NOMO-1 (cell line): ENCODE results near the gene PARL.

Experiments used
- DNase-seq, 2 experiments: peaks; one replicate each; lab custom pipeline; 2025; ENCODE audit not compliant: unreplicated experiment in 2 of 2; lab: John Stamatoyannopoulos, UW

PARL gene

GRCh38 chr3:183906234-183906921 is 21.7 kb upstream of the PARL start:
- DNase-seq, result no peak

GRCh38 chr3:183904833-183905780 is 20.4 kb upstream of the PARL start:
- DNase-seq, result no peak

GRCh38 chr3:183898028-183898431 is 13.3 kb upstream of the PARL start:
- no peak for DNase-seq

DNA sequence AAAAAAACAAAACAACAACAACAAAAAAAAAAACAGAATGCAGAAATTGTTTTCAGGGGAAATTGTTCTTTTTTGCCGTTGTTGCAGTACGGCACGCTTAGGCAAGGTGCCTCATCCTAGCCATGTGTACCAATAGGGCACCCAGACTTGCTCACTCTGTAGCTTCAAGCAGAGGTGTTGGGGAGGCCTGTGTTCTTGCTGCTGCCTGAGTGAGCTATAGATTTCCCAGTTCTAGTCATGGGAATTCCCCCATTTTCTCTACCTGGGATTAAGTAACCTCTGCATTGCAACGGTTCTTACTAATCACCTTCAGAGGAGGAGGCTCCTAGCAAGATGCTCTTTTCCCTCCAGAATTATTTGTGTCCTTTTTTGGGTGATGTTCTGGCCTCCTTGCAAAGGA is 12.9 kb upstream of the PARL start:
- DNase-seq, result no peak

DNA sequence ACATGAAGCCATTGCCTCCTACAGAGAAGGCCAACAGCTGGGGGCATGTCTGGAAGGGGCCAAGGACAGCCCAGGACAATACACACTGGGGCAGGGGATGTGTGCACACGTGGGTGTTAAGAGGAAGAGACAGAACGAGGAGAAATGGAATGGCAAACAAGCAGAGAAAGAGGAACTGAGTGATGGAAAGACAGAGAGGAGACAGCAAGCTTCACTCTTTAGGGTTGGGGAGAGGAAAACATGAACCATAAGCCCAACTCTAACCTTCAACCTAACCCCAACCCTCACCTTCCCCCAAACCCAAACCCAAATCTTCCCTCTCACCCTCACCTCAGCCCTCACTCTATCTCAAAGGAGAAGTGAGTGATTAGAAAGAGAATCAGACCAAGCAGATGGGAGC is 11.9 kb upstream of the PARL start:
- DNase-seq, result peak in 1 of 2 experiments; percentile 21

DNA sequence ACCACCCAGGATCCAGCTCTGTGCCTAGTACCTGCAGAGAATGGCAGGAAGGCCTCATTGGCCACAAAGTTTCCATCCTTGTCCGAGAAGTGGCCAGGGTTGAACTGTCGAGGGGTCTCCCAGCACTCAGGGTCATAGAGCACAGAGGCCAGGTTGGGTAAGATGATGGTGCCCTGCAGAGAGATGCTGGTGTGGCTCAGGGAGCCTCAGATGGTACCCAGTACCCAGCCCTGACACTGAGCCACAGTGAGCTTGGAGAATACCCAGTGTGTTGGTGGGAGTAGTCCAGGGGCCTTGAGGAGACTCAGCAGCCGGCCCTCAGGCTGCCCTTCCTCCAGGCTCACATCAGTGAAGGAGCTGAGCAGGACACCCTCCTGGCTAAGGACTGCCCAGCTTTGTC is 11.5 kb upstream of the PARL start:
- no peak for DNase-seq

DNA sequence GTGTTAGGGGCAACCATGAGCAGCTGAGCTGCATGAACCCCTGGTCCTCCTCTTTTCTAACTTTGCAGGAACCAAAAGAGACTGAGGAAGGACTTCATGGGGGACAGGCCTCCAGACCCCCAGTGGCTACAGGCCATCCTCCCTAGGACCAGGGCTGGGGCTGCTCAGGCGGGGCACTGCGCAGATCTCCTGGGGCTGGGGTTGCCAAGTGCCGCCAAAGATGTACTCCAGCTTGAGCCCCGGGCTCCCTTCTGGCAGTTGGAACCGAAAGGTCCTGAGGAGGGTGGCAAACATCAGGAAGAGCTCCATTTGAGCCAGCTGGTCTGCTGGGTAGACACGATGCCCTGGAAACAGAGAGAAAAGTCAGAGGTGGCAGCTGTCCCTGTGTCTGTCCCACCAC is 11.1 kb upstream of the PARL start:
- no peak for DNase-seq

- DNase-seq, result peak; percentile 61 to 68
Measured at GRCh38 chr3:183895296-183895695, 10.6 kb upstream of the PARL start.

GRCh38 chr3:183892610-183893214 is 8.0 kb upstream of the PARL start:
- no peak for DNase-seq

GRCh38 chr3:183885766-183886165 is 1.1 kb upstream of the PARL start:
- DNase-seq, result no peak

- DNase-seq, result no peak
Measured at GRCh38 chr3:183884097-183884426, 618 bp downstream of the PARL start.

DNA sequence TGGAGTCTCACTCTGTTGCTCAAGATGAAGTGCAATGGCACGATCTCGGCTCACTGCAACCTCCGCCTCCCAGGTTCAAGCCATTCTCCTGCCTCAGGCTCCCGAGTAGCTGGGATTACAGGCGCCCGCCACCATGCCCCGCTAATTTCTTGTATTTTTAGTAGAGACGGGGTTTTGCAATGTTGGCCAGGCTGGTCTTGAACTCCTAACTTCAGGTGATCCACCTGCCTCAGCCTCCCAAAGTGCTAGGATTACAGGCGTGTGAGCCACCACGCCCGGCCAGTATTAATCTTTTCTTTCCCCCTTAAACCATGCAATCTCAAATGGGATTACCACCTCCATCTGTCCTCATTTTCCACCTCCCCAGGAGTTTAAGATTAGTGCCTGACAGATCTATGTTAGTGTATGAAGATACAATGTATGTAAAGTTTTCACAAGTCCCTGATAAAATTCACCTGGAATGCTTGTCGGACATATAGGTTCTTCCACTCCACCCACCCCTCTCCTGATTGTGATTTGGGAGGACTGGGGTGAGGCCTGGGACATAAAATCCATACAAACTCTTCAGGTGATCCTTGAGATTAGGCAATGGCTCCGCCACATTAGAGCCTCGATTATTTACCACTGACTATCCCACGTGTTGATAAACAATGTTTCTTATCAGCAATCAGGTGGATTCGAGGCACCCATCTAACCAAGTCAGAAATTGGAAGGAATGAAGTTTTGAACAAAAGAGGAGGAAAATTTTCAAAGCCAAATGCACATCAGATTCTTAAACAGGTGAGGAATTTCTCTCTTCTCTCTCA is 1.2 kb downstream of the PARL start:
- no peak for DNase-seq

- peak; percentile 62 to 88 for DNase-seq
Measured at GRCh38 chr3:183880121-183880520, 4.6 kb downstream of the PARL start.

- no peak for DNase-seq
Measured at GRCh38 chr3:183879243-183879642, 5.4 kb downstream of the PARL start.

DNA sequence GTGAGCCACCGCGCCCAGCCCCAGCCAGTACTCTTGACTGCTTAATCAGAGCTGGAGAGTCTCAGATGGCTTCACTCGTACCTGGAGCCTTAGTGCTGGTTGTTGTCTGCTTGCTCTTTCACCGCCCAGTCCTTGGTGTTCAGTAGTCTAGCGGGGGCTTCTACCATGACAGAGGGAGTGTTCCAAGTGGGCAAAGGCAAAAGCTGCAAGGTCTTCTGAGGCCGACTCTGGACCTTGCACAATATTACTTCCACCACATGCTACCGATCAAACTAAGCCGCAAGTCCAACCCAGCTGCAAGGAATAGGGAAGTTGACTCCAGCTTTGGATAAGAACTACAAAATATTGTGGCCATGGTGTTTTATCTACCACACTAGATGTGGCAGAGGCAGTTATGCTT is 6.6 kb downstream of the PARL start:
- DNase-seq, result peak; percentile 99 to 100

GRCh38 chr3:183877227-183877626 is 7.5 kb downstream of the PARL start:
- peak in 1 of 2 experiments; percentile 19 for DNase-seq

- peak; percentile 16 to 74 for DNase-seq
Measured at GRCh38 chr3:183875411-183875810, 9.3 kb downstream of the PARL start.

GRCh38 chr3:183873914-183874313 is 10.8 kb downstream of the PARL start:
- no peak for DNase-seq

- DNase-seq, result no peak
Measured at GRCh38 chr3:183871541-183871940, 13.1 kb downstream of the PARL start.

- DNase-seq, result no peak
Measured at GRCh38 chr3:183870563-183870962, 14.1 kb downstream of the PARL start.

DNA sequence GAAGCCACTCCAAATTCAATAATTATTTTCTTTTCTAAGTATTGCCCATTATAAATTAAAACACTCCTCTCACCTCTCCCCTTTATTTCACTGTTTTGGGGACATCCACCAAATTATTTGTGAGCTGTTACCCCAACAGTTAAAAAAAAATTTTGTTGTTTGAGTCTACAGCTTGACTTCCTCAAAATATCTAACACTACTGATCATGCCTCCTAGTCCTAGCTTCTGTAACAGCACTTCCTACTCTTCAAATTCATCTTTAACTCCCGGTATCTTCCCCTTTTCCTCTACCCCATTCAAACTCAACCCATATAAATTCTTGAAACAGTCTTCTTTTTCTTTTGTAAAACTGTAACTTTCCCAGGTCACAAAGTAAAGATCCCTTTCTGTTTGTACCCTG is 15.9 kb downstream of the PARL start:
- peak; percentile 51 to 95 for DNase-seq
